Erythroblast (primary cell): ENCODE results near the gene USP15.

Source experiments
- DNase-seq, 2 experiments: peaks; one replicate each; lab custom pipeline; 2025; lab: John Stamatoyannopoulos, UW
- GATA1 ChIP-seq: IDR thresholded peaks from 2 replicates; pipeline ENCODE4 v1.6.1; 2011; ENCODE audit warnings: low read depth, mild to moderate bottlenecking, control low read depth, low read length, moderate library complexity
- POLR2A ChIP-seq: IDR thresholded peaks from 2 replicates; pipeline ENCODE4 v1.6.1; 2011; ENCODE audit warnings: mild to moderate bottlenecking, low read length

Gene USP15

DNA sequence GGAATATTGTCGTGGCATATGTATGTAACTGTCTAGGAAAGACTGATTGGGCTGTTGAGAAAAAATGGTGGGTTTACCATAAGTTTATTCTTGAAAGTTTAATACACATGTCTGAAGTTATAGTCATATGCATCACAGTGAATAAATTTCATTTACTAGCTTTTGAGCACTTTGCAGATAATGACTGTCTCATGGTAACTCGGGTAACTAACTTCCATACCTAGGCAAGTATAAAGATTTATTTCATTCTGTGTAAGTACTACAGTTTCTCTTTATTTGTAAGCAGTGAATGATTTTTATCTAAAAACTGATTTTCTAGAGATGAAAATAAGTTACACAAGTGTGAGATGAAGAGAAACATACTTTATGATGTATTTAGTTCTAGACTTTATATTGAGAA lies 3.0 kb downstream of the USP15 start:
- TF ChIP-seq GATA1, result no peak
- TF ChIP-seq POLR2A, result no peak

DNA sequence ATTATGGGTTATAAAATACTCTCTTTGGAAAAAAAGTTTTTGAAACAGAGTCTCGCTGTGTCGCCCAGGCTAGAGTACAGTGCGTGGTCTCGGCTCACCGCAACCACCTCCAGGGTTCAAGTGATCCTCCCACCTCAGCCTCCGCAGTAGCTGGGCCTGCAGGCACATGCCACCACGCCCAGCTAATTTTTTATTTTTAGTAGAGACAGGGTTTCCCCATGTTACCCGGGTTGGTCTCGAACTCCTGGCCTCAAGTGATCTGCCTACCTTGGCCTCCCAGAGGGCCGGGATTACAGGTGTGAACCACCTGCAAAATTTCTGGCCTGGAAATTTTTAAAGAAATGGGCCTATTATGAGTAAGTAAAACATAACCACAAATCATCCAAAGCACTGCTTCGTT lies 3.8 kb downstream of the USP15 start:
- DNase-seq, result peak in 1 of 2 experiments; percentile 47
- no peak for TF ChIP-seq GATA1
- TF ChIP-seq POLR2A, result no peak

More for the DNA sequence above, 3.0 kb downstream of the USP15 start:
- peak in 1 of 2 experiments; percentile 45 for DNase-seq

DNA sequence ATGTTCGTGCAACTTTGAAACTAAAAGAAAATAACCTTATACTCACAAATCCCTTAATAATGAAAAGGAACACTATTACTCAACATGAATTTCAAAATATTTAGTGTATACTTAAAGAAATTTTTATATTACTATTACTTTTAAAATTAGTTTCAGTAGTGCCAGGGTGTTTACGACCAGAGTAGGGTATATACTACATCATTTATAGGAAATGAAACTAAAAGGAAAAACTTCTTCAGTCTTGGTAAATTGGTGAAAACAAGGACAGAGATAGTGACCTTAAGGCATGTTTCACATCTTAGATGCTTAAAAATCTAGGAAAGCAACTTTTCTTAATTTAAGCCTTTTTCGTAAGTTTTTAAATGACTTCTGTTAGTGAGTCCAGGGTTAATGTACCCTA lies 4.5 kb downstream of the USP15 start:
- peak in 1 of 2 experiments; percentile 61 for DNase-seq
- TF ChIP-seq GATA1, result no peak

DNA sequence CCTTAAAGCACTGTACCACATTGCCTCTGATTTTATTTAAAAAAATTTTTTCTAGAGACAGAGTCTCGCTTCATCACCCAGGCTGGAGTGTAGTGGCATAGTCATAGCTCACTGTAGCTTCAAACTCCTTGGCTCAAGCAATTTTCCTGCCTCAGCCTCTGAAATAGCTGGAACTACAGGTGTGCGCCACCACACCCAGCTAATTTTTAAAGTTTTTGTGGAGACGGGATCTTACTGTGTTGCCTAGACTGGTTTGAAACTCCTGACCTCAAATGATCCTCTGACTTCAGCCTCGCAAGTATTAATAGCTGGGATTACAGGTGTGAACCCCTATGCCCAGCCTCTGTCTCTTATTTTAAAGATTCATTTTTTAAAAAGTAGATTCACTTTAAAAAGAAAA lies 5.3 kb downstream of the USP15 start:
- DNase-seq, result peak in 1 of 2 experiments; percentile 51
- TF ChIP-seq POLR2A, result no peak
- TF ChIP-seq GATA1, result no peak

- TF ChIP-seq POLR2A, result no peak
- no peak for TF ChIP-seq GATA1
- DNase-seq, result no peak
Observed at GRCh38 chr12:62267026-62267425, 6.8 kb downstream of the USP15 start.

DNA sequence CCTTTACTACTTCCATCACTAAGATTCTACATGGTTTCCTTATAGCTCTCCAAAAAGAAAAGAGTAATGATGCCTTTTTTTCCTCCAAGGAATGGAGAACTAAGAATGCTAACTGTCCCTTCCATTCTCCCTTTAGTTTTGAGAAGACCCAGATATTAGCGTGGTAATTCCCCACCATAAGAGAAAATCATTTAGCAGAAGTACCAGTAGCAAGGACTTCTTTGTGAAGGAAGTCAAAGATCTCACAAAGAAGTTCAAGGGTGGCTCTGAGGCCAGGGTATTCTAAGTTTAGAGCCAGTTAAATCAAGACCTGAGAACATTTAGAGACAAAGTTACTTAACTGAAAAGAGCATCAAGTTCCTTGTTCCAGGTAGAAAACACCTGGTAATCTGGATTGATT lies 7.3 kb downstream of the USP15 start:
- no peak for TF ChIP-seq GATA1
- TF ChIP-seq POLR2A, result no peak
- peak in 1 of 2 experiments; percentile 39 for DNase-seq

DNA sequence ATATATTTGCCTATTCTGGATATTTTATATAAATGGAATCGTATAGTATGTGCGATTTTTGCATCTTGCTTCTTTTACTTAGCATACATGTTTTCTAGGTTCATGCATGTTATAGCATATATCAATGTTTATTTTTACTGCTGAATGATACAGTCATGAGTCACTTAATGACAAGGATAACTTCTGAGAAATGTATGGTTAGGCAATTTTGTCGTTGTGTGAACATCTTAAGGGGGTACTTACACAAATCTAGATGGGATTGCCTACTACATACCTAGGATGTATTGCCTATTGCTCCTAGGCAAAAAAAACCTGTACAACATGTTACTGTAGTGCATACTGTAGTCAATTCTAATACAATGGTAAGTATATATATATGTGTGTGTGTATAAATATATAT lies 8.8 kb downstream of the USP15 start:
- peak; percentile 58 to 79 for DNase-seq

DNA sequence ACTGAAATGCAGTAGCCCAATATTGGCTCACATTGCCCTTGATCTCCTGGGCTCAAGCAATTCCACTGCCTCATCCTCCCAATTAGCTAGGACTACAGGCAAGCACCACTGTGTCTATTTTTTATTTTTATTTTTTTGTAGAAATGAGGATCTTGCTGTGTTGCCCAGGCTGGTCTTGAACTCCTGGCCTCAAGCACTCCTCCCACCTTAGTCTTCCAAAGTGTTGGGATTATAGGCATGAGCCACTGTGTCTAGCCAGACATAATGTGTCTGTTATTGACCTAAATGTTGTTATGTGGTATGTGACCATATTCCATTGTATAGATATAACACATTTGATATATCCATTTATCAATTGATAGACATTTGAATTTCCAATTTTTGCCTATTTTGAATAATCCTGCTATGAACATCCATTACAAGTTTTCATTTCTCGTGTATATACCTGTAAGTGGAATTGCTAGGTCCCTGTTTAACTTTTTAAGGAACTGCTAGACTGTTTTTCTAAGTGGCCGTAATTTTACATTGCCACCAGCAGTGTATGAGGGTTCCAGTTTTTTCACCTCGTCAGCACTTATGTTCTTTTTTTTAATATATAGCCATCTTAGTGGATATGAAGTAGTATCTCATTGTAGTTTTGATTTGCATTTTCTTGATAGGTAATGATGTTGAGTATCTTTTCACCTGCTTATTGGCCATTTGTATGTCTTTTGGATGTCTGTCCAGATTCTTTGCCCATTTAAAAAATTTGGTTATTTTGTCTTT lies 9.4 kb downstream of the USP15 start:
- peak; percentile 13 to 47 for DNase-seq
- TF ChIP-seq POLR2A, result no peak
- no peak for TF ChIP-seq GATA1

More for the DNA sequence above, 8.8 kb downstream of the USP15 start:
- TF ChIP-seq POLR2A, result no peak
- TF ChIP-seq GATA1, result no peak

- DNase-seq, result peak in 1 of 2 experiments; percentile 39
- TF ChIP-seq POLR2A (no peak), GATA1 (no peak)
Observed at GRCh38 chr12:62270384-62270783, 10.2 kb downstream of the USP15 start.

- DNase-seq, result peak; percentile 39 to 60
- TF ChIP-seq GATA1 (no peak), POLR2A (no peak)
Observed at GRCh38 chr12:62270872-62271271, 10.7 kb downstream of the USP15 start.

DNA sequence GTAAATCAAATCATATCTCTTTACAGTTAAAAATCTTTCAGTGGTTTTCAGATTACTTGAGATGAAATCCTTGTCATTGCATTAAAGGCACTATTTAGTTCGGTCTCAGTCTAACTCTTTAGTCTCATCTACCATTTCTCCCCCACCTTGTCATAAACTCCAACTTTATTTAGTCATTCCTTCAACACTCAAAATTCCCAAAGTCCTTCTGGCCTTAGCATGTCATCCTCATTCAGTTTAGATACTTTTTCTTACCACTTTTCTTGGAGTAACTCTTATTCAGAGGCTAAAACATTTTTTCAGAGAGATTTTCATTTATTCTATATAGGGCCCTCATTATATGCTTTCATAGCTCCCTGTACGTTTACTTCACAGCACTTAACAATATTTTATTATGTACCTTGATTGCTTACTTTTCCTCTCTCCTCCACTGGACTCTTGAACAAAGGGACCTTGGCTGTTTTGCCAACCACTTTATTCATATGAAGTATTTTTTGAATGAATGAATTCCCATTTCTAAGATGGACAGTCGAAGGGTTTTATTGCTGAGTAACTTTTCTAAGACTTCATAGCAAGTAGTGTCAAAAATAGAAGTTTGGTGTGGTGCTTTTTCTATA lies 12.8 kb downstream of the USP15 start:
- no peak for TF ChIP-seq GATA1
- TF ChIP-seq POLR2A, result no peak
- DNase-seq, result no peak

DNA sequence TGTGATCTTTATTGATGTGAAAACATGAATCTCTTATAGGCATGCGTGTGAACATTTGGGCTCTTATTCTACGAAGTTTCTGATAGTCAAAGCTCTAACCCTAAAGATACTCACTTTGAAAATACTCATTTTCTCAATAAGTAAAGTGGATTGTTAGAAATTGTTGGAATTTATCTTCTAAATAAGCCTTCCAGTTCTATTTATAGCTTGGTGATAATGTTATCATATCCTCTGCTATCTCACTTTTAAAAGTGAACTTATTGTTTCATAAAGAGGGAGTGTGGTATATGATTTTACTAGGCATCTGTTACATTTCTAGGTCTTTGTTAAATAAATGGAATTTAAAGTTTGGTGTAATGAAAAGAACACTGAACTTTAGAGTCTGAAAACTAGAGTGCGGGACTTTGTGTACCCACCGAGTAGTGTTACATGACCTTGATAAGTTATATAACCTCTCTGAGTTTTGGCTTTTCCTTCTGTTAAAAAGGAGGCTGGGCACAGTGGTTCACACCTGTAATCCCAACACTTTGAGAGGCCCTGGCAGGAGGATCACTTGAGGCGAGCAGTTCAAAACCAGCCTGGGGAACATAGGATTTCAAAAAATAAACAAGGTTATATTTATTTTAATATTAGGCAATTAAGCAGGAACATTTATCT lies 13.6 kb downstream of the USP15 start:
- DNase-seq, result no peak
- TF ChIP-seq GATA1, result no peak
- TF ChIP-seq POLR2A, result no peak

DNA sequence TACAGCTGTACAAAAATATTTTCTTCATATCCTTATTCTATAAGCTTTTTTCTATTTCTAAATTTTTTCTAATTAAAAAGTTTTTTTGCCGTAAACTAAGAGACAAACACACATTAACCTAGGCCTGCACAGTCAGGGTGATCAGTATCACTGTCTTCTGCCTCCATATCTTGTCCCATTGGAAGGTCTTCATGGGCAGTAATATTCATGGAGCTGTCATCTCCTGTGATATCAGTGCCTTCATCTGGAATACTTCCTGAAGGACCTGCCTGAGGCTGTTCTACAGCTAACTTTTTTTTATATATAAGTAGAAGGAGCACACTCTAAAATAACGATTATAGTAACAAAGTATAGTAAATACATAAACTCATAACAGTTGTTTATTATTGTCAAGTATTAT lies 17.8 kb downstream of the USP15 start:
- no peak for DNase-seq
- no peak for TF ChIP-seq POLR2A
- TF ChIP-seq GATA1, result no peak

DNA sequence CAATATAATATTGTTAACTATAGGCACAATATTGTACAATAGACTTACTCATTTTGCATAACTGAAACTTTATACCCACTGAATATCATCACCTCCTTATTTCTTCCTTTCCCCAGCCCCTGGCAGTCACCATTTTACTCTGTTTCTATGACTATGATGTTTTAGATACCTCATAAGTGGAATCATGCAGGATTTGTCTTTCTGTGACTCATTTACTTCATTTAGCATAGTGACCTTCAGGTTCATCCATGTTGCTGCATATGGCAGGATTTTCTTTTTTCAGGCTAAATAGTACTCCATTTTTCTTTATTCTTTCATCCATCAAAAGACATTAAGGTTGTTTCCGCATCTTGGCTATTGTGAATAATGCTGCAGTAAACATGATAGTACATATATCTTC lies 18.9 kb downstream of the USP15 start:
- DNase-seq, result no peak
- no peak for TF ChIP-seq POLR2A
- TF ChIP-seq GATA1, result no peak

GRCh38 chr12:62279961-62280360 lies 19.8 kb downstream of the USP15 start:
- DNase-seq, result no peak
- TF ChIP-seq GATA1, result no peak
- no peak for TF ChIP-seq POLR2A
